Upper lobe of left lung (tissue), 4 donors: ENCODE measurements around the gene ACTL6B.

Source experiments
- POLR2A ChIP-seq, 4 donors: fragments of 450-650 bp; IDR thresholded peaks; one replicate each; pipeline ENCODE4 v1.5.1; 2016 to 2017; ENCODE audit warnings: antibody characterized with exemption in 4 of 4, mild to moderate bottlenecking in 2 of 4
- POLR2AphosphoS5 ChIP-seq, 2 donors: sonication (generic); formaldehyde crosslinking; IDR thresholded peaks; one replicate each; pipeline ENCODE4 v1.5.1; 2017; ENCODE audit warnings: antibody characterized with exemption in 2 of 2

DNA sequence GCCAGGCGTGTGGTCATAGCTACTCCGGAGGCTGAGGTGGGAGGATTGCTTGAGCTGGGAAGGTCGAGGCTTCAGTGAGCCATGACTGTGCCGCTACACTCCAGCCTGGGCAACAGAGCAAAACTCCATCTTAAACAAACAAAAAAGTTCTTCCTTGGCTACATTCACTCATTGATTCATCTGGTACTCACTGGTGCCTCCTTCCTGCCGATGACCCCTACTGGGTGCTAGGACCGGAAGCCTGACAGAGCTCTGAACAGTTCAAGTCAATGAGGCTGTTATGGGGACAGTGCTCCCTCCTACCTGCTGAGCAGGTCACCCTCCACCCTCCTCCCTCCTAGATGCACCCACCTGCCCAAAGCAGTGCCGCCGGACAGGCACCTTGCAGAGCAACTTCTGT lies 49.1 kb downstream of the ACTL6B start:
- TF ChIP-seq POLR2A (IDR thresholded peaks at IDR 0.05) (no peak), POLR2AphosphoS5 (IDR thresholded peaks at IDR 0.05) (no peak)
